ENCODE data around the gene SALL4.
"Not testable (repeated sequence)": the region's sequence is repeated elsewhere in the genome, so short reads cannot be mapped to it uniquely, and the experiment has no call there.

SALL4 gene

DNA sequence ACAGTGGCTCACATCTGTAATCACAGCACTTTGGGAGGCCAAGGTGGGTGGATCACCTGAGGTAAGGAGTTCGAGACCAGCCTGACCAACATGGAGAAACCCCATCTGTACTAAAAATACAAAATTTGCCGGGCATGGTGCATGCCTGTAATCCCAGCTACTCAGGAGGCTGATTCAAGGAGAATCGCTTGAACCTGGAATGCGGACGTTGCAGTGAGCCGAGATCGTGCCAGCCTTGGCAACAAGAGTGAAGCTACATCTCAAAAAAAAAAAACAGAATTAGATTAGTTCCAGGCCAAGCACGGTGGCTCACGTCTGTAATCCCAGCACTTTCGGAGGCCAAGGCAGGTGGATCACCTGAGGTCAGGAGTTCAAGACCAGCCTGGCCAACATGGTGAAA, 36.9 kb downstream of the SALL4 start:
- DNase-seq (ENCODE audit: low read depth), result not testable (repeated sequence)

DNA sequence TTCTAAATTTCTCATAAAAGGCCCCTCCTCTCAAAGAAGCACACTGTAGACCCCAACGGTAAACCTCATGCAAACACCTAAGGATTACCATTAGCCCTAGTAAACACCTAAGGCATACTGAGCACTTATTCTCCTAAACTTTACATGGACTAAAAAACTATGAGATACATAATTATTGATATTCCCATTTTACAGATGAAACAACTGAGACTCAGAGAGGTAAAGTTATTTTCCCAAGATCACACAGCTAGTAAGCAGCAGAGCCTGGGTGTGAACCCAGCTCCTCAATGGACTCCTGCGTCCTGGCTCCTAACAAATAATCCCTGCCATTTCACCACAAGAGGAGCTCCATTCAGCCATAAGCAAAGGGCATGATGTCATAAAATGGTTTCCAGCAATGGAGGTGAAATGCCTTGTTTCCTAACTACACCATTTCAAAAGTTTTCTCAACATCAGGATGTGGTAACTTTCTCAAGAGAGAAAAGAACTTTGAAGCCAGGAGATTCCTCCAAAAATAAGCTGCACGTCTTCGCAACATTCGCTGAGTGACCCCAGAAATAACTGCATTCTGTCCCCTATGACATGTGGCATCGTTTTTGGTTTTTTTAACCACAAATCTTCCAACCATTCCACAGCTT, 38.2 kb downstream of the SALL4 start:
- no peak for DNase-seq (ENCODE audit: low read depth)

- peak; percentile 80 for DNase-seq (ENCODE audit: low read depth)
Measured at GRCh38 chr20:51760905-51761546, 41.3 kb downstream of the SALL4 start.

GRCh38 chr20:51759769-51760510, 42.4 kb downstream of the SALL4 start:
- no peak for DNase-seq (ENCODE audit: low read depth)

GRCh38 chr20:51758978-51759544, 43.3 kb downstream of the SALL4 start:
- no peak for DNase-seq (ENCODE audit: low read depth)

DNA sequence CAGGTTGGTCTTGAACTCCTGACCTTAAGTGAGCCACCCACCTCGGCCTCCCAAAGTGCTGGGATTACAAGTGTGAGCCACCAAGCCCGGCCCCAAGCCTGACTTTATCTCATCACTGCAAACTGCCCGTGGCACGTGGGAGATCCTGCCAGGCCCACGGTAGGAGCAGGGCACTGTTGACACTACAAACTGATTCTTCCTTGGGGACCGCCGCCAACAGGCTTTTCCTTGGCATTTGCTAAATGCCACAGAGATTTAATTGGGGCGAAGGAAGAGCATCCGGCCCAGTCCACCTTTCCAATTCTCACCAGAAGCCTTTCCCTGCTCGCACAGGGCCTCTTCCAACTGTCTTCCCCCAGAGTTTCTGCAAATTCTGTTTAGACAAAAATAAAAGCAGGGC, 45.1 kb downstream of the SALL4 start:
- DNase-seq (ENCODE audit: low read depth), result no peak

DNA sequence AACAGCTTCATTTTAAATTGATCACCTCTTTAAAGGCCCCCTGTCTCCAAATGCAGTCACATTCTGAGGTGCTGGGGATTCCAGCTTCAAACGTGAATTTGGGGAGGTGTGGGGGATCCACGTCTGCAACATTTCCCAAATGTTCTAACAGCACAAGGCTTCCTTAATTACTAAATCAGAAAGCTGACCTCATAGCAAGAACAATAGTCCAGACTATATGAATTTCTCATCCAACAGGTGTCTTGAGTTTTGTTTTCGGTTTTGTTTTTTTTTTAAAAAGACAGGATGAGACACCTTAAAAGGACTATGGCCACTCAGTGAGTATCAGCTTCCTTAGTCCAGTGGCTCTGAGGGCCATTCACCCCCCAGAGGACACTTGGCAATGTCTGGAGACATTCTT, 45.7 kb downstream of the SALL4 start:
- no peak for DNase-seq (ENCODE audit: low read depth)

DNA sequence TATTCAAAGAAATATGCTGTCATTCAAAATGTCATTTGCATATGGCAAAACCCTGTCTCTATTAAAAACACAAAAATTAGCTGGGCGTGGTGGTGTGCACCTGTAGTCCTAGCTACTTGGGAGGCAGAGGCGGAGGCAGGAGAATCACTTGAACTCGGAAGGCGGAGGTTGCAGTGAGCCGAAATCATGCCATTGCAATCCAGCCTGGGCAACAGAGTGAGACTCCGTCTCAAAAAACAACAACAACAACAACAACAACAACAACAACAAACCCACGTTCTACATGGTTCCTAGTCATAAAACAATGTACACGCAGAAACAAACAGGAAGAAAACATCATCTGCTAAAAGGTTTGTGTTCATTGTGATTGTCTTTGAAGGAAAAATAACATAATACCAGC, 49.1 kb downstream of the SALL4 start:
- DNase-seq (ENCODE audit: low read depth), result not testable (repeated sequence)

- DNase-seq (ENCODE audit: low read depth), result peak; percentile 94
Measured at GRCh38 chr20:51752343-51752951, 49.9 kb downstream of the SALL4 start.

- DNase-seq (ENCODE audit: low read depth), result no peak
Measured at GRCh38 chr20:51750770-51751388, 51.4 kb downstream of the SALL4 start.

- DNase-seq (ENCODE audit: low read depth), result peak; percentile 98
Measured at GRCh38 chr20:51750037-51750769, 52.1 kb downstream of the SALL4 start.

- peak; percentile 63 for DNase-seq (ENCODE audit: low read depth)
Measured at GRCh38 chr20:51749674-51750036, 52.7 kb downstream of the SALL4 start.

GRCh38 chr20:51747182-51747911, 55.0 kb downstream of the SALL4 start:
- DNase-seq (ENCODE audit: low read depth), result no peak

DNA sequence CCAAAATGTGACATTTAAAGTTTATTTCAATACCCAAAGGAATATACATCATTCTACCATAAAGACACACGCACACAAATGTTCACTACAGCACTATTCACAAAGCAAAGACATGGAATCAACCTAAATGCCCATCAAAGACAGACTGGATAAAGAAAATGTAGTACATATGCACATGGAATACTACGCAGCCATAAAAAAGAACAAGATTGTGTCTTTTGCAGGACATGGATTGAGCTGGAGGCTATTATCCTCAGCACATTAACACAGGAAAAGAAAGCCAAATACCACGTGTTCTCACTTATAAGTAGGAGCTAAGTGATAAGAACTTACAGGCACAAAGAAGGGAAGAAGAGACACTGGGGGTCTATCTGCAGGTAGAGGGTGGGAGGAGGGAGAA, 56.5 kb downstream of the SALL4 start:
- DNase-seq (ENCODE audit: low read depth), result no peak

DNA sequence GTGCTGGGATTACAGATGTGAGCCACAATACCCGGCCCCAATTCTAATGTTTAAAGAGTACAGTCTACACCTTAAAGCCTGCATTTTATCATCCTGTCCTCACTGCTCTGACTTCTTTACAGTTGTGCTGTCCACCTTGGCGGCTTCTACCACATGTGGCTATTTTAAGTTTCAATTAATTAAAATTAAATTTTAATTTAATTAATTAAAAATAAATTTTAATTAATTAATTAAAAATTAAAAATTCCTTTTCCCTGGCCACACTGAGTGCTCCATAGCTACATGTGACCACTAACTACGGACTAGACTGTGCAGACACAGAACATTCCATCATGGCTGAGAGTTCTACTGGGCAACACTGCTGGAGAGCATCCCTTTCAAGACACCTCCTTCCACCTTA, 61.5 kb downstream of the SALL4 start:
- DNase-seq (ENCODE audit: low read depth), result no peak

DNA sequence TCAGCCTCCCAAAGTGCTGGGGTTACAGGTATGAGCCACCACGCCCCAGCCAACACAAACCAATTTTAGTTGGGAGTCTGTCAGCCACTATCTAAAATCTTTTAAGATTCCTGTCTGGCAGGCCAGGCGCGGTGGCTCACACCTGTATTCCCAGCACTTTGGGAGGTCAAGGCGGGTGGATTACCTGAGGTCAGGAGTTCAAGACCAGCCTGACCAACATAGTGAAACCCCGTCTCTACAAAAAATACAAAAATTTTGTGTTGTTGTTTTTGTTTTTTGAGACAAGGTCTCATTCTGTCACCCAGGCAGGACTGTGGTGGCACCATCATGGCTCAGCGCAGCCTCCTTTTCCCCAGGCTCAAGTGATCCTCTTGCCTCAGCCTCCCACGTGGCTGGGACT, 62.0 kb downstream of the SALL4 start:
- not testable (repeated sequence) for DNase-seq (ENCODE audit: low read depth)

DNA sequence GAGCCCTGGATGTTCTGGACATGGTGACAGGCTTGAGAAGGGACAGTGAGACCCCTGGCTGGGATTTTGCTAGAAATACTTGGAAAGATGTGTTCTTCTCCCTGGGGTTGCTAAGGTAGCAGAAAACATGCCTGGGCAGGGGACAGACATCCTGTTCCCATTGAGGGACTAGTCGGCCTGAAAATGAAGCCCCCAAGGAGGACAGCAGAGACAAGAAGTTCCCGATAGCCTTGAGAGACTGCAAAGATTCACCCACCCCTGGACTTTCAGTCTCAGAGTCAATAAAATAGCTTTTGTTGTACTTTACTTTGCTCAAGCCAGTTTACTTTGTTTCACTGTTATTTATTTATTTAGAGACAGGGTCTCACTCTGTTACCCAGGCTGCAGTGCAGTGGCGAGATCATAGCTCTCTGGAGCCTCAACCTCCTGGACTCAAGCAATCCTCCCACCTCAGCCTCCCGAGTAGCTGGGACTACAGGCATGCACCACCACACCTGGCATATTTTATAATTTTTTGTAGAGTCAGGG, 62.5 kb downstream of the SALL4 start:
- no peak for DNase-seq (ENCODE audit: low read depth)

DNA sequence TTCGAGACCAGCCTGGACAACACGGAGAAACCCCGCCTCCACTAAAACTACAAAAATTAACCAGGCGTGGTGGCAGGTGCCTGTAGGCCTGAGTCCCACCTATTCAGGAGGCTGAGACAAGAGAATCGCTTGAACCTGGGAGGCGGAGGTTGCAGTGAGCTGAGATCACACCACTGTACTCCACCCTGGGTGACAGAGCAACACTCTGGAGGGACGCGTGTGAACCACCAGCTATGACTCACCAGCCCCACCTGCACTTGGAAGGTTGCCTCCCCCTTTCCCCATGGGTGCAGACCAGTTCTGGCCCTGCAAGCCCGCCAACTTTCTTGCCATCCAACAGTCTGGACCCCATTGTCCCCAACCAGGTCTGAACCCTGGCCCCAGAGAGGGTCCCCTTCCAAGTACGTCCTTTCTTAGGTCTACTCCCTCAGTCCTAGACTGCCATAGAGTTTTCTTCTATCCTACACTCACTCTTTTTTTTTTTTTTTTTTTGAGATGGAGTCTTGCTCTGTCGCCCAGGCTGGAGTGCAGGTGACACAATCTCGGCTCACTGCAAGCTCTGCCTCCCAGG, 63.4 kb downstream of the SALL4 start:
- DNase-seq (ENCODE audit: low read depth), result no peak

- not testable (repeated sequence) for DNase-seq (ENCODE audit: low read depth)
Measured at GRCh38 chr20:51738261-51738660, 64.1 kb downstream of the SALL4 start.

GRCh38 chr20:51736947-51737346, 65.4 kb downstream of the SALL4 start:
- no peak for DNase-seq (ENCODE audit: low read depth)

Data from ELR (cell line).